HL-60/S4 (cell line): Measurements from ENCODE around the gene COX7A2.

Experiments
- in situ Hi-C: fragments of 300-500 bp; cut with MboI; formaldehyde crosslinking; loops from 2 replicates; pipeline ENCODE4 v1.14.3; 2022; ENCODE audit warnings: low sequenced_read_pairs

Gene COX7A2

DNA sequence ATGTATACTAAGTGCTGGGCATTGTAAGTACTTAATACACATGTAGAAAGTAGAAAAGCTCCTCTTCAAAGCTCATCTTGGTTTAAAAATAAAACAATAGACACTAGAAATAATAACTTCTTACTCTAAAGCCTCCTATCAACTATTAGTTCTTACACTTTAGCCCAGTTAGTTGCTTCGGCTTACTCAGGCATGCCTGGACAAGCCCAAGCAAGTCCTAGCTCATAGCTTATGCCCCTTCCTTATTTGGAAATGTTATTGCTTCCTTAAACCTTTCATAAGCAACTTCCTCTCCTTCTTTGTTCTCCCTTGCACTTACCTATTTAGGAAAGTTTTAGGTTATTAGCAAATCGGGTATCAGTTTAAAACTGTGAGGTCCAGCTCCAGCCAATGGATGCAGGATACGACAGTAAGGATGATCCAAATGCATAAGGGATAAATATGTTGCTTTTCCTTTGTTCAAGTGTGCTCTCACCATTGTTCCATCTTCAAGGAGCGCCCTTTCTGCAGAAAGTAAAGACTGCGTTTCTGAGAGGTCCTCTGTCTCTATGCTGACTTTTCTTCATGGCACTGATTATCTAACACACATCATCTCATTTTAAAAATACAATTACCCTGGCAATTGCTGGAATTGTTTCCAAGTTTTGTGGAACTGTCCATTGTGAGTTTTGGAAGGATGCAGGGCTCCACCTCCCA lies 28.7 kb upstream of the COX7A2 start:
- in situ Hi-C loops, result no loop called here

- in situ Hi-C loops, result no loop called here
These were observed 25.4 kb upstream of the COX7A2 start for GRCh38 chr6:75268988-75269354.

DNA sequence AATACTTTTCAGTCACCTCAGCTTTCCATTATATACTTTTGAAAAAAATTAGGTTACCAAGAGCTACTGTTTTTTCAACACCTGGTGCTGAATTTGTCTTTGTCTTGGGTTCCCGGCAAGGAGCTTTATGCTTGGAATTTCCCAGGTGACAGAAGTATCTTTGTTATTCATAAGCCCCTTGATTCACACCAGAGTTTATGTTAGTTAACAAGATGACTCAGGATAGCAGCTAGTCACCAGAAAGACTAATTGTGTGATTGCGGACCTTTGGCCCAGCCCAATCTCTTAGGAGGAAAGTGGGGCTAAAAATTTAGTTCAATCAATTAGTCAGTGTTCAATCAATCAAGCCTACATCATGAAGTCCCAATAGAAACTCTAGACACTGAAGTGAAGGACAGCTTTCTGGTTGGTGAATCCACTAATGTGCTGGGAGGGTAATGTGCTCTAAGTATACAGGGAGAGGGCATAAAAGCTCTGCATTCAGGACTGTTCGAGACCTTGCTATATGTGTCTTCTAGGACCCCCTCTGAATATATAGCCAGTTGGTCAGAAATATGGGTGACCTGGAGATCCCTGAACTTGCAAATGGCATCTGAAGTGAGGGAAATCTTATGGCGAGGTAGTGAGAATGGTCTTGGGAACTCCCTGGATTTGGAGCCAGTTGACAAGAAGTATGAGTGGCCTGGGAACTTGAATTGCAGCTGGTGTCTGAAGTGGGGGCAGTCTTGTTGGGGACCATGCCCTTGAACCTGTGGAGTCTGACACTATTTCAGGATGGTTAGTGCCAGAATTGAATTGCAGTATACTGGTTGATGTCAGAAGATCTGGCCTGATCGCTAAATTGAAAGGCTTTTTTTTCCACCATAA lies 24.8 kb upstream of the COX7A2 start:
- in situ Hi-C loops, result no loop called here

GRCh38 chr6:75267461-75267860 lies 23.9 kb upstream of the COX7A2 start:
- in situ Hi-C loops, result no loop called here

DNA sequence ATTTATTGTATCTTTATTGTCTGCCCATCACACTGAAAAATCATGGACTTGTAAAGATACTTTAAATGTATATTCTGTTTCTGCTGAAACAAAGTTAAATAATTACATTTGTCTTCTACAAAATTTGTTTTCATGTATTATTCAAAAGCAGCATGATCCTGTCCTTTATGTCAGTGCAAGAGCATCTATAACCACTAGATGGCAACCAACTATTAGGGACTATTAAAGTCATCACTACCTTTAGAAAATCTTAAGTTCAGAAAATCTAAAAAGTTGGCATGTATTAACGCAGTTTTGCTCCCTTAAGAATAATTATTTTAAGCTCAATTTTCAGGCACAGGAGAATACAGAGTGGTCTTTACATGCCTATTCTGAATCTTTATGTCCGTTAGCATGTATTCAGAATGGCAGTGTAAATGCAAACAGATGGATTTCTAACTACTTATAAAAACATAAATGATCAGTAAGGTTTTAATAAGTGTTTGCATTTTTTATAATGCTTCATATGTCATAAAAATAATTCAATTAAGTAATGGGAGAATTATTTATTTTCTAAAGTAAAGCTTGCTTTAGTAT lies 23.2 kb upstream of the COX7A2 start:
- in situ Hi-C loops, result no loop called here

GRCh38 chr6:75263401-75263750 lies 19.8 kb upstream of the COX7A2 start:
- in situ Hi-C loops, result no loop called here

DNA sequence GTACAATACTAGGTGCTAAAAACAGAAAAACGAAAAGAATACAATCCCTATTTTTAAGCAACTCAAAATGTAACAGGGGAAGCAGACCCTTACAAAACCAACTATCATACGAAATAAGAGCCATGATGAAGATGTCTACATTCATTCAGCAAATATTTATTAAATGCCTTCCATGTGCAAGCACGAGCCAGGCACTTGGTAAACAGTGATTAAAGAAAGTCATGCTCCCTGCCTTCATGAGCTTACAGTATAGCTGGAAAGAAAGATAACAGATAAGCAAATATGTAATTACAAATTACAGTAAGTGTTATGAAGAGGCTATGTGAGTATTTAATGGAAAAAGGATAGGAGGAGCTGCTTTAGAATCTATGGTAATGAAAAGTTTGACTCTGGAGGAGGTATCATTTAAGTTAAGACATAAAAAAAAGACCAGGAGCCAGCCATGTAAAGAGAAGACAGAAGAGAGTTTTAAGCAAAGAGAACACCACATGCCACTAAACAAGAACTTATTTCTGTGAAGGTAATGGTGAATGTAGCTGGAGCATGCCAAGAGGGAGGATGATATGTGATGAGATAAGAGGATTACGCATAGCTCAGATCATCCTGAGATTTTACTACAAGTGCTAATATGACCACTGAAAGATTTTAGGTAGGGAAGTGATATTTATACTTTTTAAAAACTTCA lies 19.3 kb upstream of the COX7A2 start:
- in situ Hi-C loops, result no loop called here

DNA sequence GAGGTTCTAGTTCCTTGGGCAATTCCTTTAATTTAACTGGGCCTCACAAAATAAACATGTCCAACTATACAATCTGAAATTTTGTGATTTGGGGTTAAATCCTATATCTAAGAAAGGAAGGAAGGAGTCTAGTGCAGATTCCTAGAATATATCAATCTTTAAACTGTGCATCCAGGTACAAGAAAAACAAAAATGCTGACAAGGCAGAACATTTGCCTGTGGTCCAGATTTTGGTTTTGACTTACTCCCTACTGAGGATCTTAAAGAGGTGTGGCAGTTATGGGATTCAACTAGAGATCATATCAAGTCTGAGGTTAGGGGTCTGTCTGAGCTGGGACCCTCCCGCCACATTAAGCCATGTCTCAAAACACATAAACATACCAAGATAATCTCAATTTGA lies 17.7 kb upstream of the COX7A2 start:
- in situ Hi-C loops, result no loop called here

GRCh38 chr6:75257343-75258087 lies 13.9 kb upstream of the COX7A2 start:
- in situ Hi-C loops, result no loop called here

DNA sequence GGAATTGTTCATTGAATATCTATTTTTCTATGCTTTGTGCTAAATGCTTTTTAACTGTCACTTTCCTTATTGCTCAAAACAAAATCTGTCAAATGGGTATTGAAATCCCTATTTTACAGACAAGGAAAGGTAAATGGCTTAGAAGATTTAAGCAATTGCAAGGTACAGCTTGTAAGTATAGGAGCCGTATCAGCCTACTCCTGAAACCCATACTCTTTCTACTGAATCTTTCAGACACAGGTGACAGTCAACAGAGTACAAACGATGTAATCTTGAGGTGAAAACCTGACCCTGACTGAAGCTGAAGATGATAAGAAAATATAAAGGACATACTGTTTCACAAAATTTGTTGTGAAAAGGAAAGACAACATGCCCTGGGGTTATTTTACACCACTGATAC lies 7.0 kb upstream of the COX7A2 start:
- in situ Hi-C loops, result no loop called here

- in situ Hi-C loops, result no loop called here
These were observed 6.2 kb upstream of the COX7A2 start for GRCh38 chr6:75249837-75250236.

GRCh38 chr6:75246386-75246785 lies 2.8 kb upstream of the COX7A2 start:
- in situ Hi-C loops, result no loop called here

GRCh38 chr6:75244063-75244584 lies 523 bp upstream of the COX7A2 start:
- in situ Hi-C loops, result no loop called here

- in situ Hi-C loops, result no loop called here
These were observed 7.0 kb downstream of the COX7A2 start for GRCh38 chr6:75236630-75237029.

- in situ Hi-C loops, result no loop called here
These were observed 8.3 kb downstream of the COX7A2 start for GRCh38 chr6:75235271-75235670.

DNA sequence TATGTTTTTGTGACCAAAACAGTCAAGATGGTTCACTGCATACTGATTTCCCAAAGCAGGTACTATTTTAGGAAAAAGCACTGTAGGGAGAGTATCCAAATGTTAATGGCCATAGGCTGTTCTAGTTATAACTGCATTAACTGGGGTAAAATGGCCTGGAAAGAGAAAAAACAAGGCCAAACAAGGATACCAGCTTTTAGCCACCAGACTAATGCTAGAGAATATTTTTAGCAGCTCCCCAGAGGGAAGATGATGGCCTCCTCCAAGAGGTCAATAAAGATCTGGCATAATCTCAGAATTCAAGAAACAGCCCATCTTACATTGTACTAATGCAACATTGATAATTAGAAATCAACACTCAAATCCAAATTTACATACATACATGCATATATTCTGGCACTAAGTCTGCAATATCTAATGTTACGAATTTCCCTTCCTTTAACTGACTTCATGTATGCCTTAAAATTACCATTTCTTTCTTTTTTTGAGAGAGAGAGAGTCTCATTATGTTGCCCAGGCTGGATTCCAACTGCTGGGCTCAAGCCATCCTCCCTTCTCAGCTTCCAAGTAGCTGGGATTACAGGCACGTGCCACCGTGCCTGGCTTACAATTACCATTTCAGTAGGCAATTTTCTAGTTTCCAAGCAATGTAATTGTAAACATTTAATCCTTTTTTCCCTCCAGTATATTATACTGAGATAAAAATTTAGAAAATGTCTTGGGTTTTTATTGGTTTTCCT lies 9.3 kb downstream of the COX7A2 start:
- in situ Hi-C loops, result no loop called here

DNA sequence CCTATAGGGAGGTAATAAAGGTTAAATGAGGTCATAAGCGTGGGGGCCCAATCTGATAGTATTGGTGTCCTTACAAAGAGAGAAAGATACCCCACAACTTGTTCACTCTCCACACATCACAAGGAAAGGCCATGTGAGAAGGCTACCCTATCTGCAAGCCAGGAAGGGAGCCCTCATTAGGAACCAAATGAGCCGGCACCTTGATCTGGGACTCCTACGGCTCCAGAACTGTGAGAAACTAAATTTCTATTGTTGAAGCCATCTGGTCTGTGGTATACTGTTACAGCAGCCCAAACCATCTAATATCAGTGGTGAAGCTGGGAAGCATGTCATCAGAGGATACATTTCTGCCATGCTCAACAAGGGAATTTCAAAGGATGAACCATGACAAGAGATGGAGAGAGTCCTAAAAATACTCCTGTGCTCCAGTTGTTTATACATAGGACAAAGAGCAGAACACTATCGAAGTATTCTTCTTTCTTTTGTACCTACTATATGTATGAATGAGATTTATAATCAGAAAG lies 10.4 kb downstream of the COX7A2 start:
- in situ Hi-C loops, result no loop called here

GRCh38 chr6:75230484-75231325 lies 12.9 kb downstream of the COX7A2 start:
- in situ Hi-C loops, result no loop called here
